Heart left ventricle (tissue), 16 donors: ENCODE measurements around the gene AHRR. TPM values are rescaled to one million over a fixed set of nuclear protein-coding genes. Genes with fewer than 3 reads are reported as not detected.

ENCODE experiments used
- ATAC-seq, 4 donors: fragments of 200-7000 bp; cut with Tn5 transposase; one replicate each; pipeline ENCODE4 v1.9.1; 2020 to 2022; ENCODE audit warnings: moderate library complexity in 4 of 4, mild to moderate bottlenecking in 3 of 4, moderate number of reproducible peaks in 1 of 4
- DNase-seq, 5 donors: peaks; one replicate each; pipeline ENCODE4 v3.0.0-alpha.2; 2020
- H3K27ac ChIP-seq, 12 donors: fragments of 200-600 bp; sonication (generic) in 4 of 12; one replicate each; pipeline versions ENCODE4 v1.5.0 to v1.8.0; 2016 to 2022; ENCODE audit warnings: mild to moderate bottlenecking in 2 of 12
- H3K27me3 ChIP-seq, 9 donors: fragments of 200-600 bp; sonication (generic) in 2 of 9; one replicate each; pipeline versions ENCODE4 v1.5.1 to v1.8.0; 2016 to 2022; ENCODE audit warnings: mild to moderate bottlenecking in 3 of 9
- H3K36me3 ChIP-seq, 9 donors: fragments of 200-600 bp; sonication (generic) in 2 of 9; one replicate each; pipeline versions ENCODE4 v1.5.0 to v1.8.0; 2018 to 2022; ENCODE audit warnings: mild to moderate bottlenecking in 2 of 9
- H3K4me1 ChIP-seq, 12 donors: fragments of 200-600 bp; sonication (generic) in 4 of 12; one replicate each; pipeline versions ENCODE4 v1.5.0 to v1.8.0; 2016 to 2022; ENCODE audit warnings: mild to moderate bottlenecking in 3 of 12
- H3K4me3 ChIP-seq, 12 donors: fragments of 200-600 bp; sonication (generic) in 4 of 12; one replicate each; pipeline versions ENCODE4 v1.5.0 to v1.8.0; 2017 to 2022; ENCODE audit warnings: mild to moderate bottlenecking in 9 of 12, moderate library complexity in 4 of 12
- H3K9me3 ChIP-seq, 12 donors: fragments of 200-600 bp; sonication (generic) in 4 of 12; one replicate each; pipeline versions ENCODE4 v1.5.0 to v1.8.0; 2016 to 2022; ENCODE audit warnings: mild to moderate bottlenecking in 1 of 12
- CTCF ChIP-seq, 12 donors: fragments of 200-600 bp; sonication (generic) in 4 of 12; IDR thresholded peaks; one replicate each; pipeline versions ENCODE4 v1.5.0 to v1.8.0; 2018 to 2022; ENCODE audit warnings: antibody characterized with exemption in 12 of 12, mild to moderate bottlenecking in 5 of 12
- POLR2A ChIP-seq, 2 donors: fragments of 450-650 bp; IDR thresholded peaks; one replicate each; pipeline ENCODE4 v1.6.1; 2017; ENCODE audit warnings: antibody characterized with exemption in 2 of 2, mild to moderate bottlenecking in 2 of 2, moderate library complexity in 2 of 2
- WGBS, 4 donors: extraction: QIAGEN DNeasy Blood & Tissue Kit in 2 of 4; methylation state at CpG; one replicate each; pipeline versions ENCODE4 v1.1.5 to v1.1.7; 2013 to 2018; 5-methylcytosine and 5-hydroxymethylcytosine counted together
- intact Hi-C, 10 donors: fragments of 100-400 bp; cut with DNase I; formaldehyde crosslinking; loops; one replicate each; pipeline versions ENCODE4 v1.11.1 to v1.14.2; 2022
- polyA plus RNA-seq, 2 donors: library from polyadenylated mRNA; stranded (reverse); fragments of 200-250 nt; gene quantifications; one replicate each; pipeline ENCODE4 v1.2.3, GENCODE V29; 2013
- total RNA-seq, 9 donors: library from RNA; depleted of rRNA in 2 of 9; stranded (reverse); fragments of >200 nt in 2 of 9; fragmentation: NEBNext Ultra II Directional in 3 of 9; extraction: Animal tissue kit (Norgen Biotek cat#: 25700) in 3 of 9; gene quantifications; one replicate each; pipeline versions ENCODE4 v1.1.0 to v1.2.4, GENCODE V29; 2016 to 2023
- donor health status: ischemic (EF 13 %, LVEDD 7.1; RV severe dilation, severe dysfunction).
- donor health status: healthy with polysubstance abuse.
- donor health status: DM: no; HTN: yes; CAD: no.
- donor health status: DM: no; HTN: no; CAD: no.
- donor health status: ischemic (EF 25% LVEDD 6.9; RV normal size, moderate dysfunction).
- donor health status: ischemic (EF 25% LVEDD 5.7; RV mildly dilated, moderate dysfunction).
- donor health status: healthy.
- donor health status: DM: yes; HTN: yes; CAD: no.
- donor health status: ischemic (EF 35%, LVEDD 5.7; RV mildly dilated, moderate dysfunction).
- donor health status: nonischemic (EF 11% LVEDD 7.7; RV severe dilation, severe dysfunction).
- donor health status: DM: yes; HTN: yes; CAD: no.
- donor health status: PGD.
- donor health status: ischemic (EF 29% LVEDD 5.4; RV normal size, mild dysfunction).
- donor health status: nonischemic (EF 23%, LVEDD 6.1; RV moderate dilation, normal function).

Gene AHRR
- total and polyA plus RNA-seq, 11 donors, result 0.11 to 0.69 (median 0.26) TPM; not detected in 2

DNA sequence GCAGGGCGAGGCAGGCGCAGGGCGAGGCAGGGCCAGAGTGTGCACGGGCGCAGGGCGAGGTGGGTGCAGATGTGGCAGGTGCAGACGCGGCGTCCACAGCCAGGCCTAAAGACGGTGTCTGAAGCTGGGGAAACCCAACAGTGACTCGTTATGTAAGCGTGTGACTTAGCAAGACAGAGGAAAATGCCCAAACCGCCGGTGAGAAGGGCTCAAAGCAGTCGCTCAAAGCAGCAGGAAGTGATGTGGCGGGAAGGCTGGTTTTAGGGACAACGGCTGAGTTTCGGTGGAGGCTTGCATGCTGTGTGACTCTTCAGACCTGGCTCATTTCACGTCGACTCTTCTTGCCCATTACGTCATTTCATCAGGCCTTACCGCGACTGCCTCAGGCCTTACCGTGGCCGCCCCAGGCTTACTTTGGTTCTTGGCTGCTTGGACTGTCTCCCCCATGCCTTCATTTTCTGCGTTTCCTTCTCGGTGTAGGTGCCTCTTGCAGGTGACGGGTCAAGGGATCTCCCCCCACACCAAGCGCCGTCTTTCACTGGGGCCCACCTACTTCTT is 71.0 kb downstream of the AHRR start:
- 75 to 84% (median 81%) methylated on average over 30 of the region's 30 CpGs for WGBS, 4 donors
- H3K27me3 ChIP-seq, result peaks cover 0 to 19% (median 0%) of the 10 kb centered on the region in 9 donors
- no peak overlapping the region for H3K27ac ChIP-seq
- intact Hi-C loops, result no loop called here
- no peak overlapping the region for H3K4me3 ChIP-seq
- no peak for ATAC-seq
- H3K4me1 ChIP-seq, result no peaks in the 10 kb centered on the region
- peak in 1 of 5 donors; percentile 42 for DNase-seq
- TF ChIP-seq POLR2A (IDR thresholded peaks at IDR 0.05) (no peak), CTCF (IDR thresholded peaks at IDR 0.05) (no peak)
- no peaks in the 10 kb centered on the region for H3K36me3 ChIP-seq
- no peaks in the 10 kb centered on the region for H3K9me3 ChIP-seq

DNA sequence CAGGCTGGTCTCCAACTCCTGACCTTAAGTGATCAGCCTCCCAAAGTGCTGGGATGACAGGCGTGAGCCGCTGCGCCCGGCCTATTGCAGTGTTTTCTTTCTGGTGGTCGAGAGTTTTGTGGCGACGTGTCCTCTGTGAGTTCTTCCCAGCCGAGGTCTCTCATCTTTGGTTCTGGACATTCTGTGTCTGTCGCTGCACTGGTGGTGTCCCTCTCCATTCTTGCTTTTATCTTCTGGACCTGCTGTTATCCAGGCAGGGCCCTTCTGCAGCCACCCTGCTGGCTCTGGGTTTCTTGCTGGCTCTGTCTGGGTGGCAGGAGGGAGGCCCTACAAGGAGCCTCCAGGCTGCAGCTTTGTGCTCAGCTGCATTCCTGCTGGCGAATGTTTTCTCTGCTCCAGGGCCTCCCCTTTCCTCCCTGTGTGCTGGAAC is 72.3 kb downstream of the AHRR start:
- no peak overlapping the region for H3K27ac ChIP-seq
- ATAC-seq, result no peak
- H3K27me3 ChIP-seq, result peaks cover 0 to 10% (median 0%) of the 10 kb centered on the region in 9 donors
- H3K4me3 ChIP-seq, result no peak overlapping the region
- WGBS, 4 donors, result 84 to 88% (median 86%) methylated on average over 10 of the region's 10 CpGs
- intact Hi-C loops, result no loop called here
- TF ChIP-seq CTCF (IDR thresholded peaks at IDR 0.05) (no peak), POLR2A (IDR thresholded peaks at IDR 0.05) (no peak)
- DNase-seq, result peak in 1 of 5 donors; percentile 20
- no peaks in the 10 kb centered on the region for H3K4me1 ChIP-seq
- no peaks in the 10 kb centered on the region for H3K9me3 ChIP-seq
- H3K36me3 ChIP-seq, result no peaks in the 10 kb centered on the region

- peaks cover 0 to 6% (median 4%) of the 10 kb centered on the region in 12 donors for H3K4me1 ChIP-seq
- no peak overlapping the region for H3K4me3 ChIP-seq
- no peak overlapping the region for H3K27ac ChIP-seq
- ATAC-seq (no peak), DNase-seq (peak in 1 of 5 donors; percentile 54)
- TF ChIP-seq CTCF (IDR thresholded peaks at IDR 0.05) (no peak), POLR2A (IDR thresholded peaks at IDR 0.05) (no peak)
- intact Hi-C loops, result no loop called here
- no peaks in the 10 kb centered on the region for H3K9me3 ChIP-seq
- H3K27me3 ChIP-seq, result peaks cover 0 to 12% (median 0%) of the 10 kb centered on the region in 9 donors
- H3K36me3 ChIP-seq, result no peaks in the 10 kb centered on the region
- WGBS, 4 donors, result 82 to 84% (median 83%) methylated on average over 15 to 18 of the region's 18 CpGs
Measured at GRCh38 chr5:394671-395155, 73.2 kb downstream of the AHRR start.

- intact Hi-C loops, result no loop called here
- ATAC-seq (no peak), DNase-seq (peak in 1 of 5 donors; percentile 57)
- H3K9me3 ChIP-seq, result no peaks in the 10 kb centered on the region
- H3K36me3 ChIP-seq, result no peaks in the 10 kb centered on the region
- H3K27ac ChIP-seq, result no peak overlapping the region
- H3K4me3 ChIP-seq, result no peak overlapping the region
- peaks cover 0 to 12% (median 11%) of the 10 kb centered on the region in 12 donors for H3K4me1 ChIP-seq
- peaks cover 0 to 15% (median 0%) of the 10 kb centered on the region in 9 donors for H3K27me3 ChIP-seq
- TF ChIP-seq CTCF (IDR thresholded peaks at IDR 0.05), result no peak
- no peak for TF ChIP-seq POLR2A (IDR thresholded peaks at IDR 0.05)
- WGBS, 4 donors, result 71 to 75% (median 75%) methylated on average over 12 to 21 of the region's 21 CpGs
Measured at GRCh38 chr5:395156-395920, 73.8 kb downstream of the AHRR start.
